EL (cell line): ENCODE measurements around the gene TMPRSS11D.
A peak's percentile ranks its signal among the peaks of the same experiment; 100 is the strongest.

Source experiments
- DNase-seq: peaks from one replicate; pipeline ENCODE4 v3.0.0-alpha.2; 2016

Gene TMPRSS11D

DNA sequence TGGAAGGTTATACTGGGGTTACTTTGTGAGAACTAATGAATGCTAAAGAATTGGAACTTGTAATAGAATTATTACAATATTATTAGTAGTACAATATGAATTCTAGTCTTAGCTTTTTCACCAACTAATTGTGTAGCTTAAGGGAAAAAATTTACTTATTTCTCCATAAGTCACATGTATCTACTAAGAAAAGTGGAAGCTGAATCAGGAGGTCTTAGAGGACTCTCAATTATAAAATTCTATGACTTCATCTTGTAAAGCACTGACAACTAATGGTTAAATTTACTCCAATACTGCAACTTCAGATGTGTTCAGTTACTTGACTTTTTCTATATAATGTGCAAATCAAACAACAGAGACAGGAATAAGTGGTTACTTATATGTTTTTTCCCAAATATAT is 899 bp upstream of the TMPRSS11D start:
- DNase-seq = no peak

DNA sequence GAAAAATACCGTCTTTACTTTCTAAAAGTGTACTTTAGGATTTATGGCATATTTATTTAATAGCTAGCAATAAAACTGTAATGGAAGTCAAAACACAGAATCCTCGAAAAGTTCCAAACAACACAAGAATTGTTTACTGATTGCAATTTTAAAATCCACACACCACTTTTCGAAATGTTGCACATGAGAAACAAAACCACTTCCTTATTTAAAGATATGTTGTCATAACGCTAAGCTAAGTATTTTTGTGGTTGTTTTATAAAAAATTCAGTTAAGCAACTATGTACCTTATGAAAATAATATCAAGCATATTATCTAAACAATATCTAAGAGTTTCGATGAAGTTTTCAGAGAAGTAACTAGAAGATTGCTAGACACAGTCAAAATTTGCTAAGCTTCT is 344 bp downstream of the TMPRSS11D start:
- no peak for DNase-seq

DNA sequence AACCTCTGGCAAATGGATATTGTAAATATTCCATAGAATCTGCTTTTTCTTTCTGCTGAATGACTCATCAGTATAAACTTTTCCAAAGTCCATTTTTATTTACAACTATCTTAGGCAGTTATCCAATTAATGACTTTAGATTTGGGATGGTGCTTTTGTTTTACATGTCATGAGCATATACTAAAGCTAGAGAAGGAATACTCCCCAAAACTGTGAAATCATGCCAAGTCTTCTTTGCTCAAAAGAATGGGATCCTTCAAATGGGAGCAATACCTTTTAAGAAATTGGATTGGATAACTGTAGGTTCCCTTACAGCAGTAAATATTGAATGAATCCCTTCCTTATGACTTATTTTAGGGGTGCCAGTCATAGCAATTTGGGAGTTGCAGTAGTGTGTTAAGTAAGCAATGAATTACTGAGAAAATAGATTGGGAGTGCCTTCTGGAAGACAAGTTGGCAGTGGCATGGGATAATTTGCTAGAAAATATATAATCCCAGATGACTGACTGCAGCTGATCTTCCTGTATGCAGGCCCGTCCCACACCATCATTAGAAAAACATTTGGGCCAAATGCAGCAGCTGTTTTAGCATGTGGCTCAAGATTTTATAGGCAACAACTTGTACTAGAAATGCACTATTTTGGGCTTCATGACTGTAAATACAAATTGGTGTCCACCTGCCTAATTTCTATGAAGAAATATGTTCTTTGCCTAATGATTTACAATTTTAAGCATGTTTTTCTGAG is 2.8 kb downstream of the TMPRSS11D start:
- no peak for DNase-seq

DNA sequence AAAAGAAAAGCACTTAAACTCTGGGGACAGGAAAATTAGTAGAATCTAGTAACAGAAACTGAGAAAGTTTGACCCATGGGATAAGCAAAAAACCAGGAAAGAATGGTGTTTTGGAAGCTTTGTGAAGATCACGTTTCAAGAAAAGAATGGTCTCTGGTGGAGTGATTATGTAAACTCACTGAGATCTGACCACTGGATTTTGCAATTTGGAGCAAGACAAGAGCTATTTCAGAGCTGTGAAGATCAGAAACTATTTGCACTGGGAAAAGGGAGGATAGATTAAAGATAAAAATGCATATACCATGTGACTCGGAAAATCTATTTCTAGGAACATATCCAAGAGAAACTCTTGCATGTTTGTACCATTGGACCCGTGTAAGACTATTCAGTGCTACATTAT is 4.3 kb downstream of the TMPRSS11D start:
- no peak for DNase-seq

DNA sequence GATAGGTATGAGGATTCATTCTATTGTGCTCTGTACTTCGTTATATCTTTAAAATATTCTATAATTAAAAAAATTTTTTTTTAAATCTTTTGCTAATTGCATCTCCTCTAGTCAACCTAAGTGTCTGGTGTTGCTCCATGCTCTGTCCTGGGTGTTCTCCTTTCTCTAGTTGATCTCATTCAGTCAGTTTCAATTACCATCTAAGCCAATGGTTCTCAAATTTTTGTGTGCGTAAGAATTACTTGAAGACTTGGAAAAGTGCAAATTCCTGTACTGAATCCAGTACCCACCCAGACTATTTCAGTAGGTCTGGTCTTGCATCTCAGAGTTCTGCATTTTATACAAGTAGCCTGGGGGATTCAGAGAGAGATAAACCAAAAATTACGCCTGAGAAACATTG is 6.7 kb downstream of the TMPRSS11D start:
- DNase-seq = no peak

DNA sequence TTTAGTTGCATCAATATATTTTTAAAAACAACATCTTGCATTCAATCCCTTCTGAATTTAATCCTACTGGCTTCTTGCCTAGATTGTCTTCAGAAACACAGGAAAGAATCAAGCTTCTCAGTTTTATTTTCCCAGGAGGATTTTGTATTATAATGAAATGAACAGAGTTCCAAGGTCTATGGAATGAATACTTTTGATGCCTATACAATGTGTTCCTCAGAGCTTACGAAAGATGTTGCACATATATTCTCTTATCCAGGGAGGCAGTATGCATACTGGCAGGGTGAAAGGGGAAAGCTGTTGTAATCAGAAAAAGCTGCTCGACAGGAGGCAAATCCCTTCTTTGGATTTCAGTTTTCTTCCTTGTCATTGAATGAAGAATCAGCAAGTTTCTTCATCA is 8.8 kb downstream of the TMPRSS11D start:
- DNase-seq = no peak

DNA sequence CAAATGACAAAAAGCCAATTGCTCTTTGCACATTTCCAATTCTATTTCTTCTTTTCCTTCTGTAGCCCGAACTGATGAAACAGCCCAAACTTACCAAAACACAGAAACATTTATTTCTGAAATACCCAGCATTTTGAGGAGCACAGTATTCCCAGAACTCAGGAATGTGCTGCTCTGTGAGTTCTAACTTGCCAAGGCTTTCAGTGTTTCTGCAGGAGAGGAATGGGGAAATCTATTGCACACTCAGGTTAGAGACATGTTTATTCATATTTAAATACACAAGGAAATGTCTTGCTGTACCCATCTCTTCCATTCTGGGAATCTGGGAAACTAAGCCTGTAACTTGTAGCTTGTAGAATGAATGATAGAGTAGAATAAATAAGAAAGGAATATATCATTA is 10.7 kb downstream of the TMPRSS11D start:
- no peak for DNase-seq

DNA sequence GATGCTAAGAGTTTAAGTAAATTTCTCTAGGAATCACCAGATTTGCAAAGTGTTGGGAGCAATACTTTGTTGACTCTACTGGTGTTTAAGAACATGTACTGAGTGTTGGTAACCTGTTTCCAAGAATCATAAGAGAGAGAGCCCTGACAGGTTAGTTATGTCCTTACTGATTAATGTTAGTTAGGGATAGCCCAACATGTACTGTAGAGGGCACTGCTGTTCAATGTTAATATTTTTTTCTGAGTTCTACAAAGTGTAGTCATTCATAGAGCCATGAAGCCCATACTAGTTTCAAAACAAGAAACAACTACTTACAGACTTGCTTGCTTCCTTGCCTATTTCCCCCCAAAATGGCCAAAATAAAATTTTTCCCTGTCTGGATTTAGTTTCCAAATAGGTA is 11.9 kb downstream of the TMPRSS11D start:
- peak; percentile 45 for DNase-seq

DNA sequence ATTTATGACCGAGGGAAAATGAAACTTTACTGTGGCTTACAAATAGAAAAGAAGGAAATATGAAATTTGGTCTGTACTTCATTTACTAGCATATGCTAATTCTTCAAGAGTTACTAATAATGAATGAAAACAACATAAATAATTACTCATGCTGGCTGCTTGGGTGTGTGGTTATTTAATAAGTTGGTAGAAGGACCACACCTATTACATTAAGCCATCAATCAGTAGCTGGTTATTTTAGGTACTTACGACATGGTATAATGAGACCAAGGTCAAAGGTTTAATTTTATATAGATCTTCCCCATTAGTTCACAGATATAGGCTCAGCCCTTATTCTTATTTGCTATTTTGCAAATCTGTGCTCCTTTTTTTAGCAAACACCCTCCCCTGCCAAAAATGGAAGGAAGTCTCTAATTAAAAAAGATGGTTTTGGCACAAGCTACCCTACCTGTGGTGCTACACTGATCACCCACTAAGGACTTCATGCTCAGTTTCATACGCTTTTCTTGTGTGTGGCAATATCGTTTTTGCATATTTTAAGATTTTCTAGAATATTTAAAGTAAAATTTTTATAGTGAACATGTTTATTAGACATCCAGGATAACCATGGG is 14.1 kb downstream of the TMPRSS11D start:
- DNase-seq = no peak

DNA sequence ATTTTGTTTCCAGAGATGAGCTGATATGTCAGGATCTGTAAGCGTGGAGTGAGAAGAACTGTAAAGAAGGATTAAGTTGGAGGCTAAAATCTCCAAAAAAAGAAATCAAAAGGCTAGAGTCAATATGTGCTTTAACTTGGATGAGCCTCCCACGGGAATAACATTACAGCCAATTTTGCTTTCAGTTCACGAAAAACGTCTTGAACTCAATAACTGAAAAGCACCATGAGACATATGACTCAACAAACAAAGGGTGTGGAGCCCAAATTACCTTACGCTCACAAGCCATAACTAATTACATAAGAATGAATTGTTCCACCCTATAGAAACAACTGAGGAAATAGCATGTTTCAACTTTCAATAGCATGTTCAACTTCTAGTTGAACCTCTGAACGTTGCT is 22.3 kb downstream of the TMPRSS11D start:
- DNase-seq = no peak

DNA sequence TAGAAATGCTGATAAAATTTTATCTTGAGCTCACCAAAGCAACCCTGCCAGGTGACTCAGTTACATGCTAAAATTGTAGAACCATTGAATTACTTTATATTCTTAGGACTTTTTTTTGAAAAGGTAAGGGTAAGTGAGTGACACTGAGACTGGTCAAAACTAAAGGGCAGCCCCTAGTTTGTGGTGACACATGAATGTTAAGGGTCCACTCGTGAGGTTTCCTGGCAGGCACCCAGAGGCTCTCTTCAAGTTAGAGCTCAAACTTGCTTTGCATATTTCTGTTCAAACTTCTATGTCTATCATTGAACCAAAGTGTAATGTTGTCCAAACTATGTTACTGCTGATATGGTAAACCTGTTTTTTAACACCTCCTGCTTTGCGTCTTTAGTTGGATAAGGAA is 30.5 kb downstream of the TMPRSS11D start:
- no peak for DNase-seq

DNA sequence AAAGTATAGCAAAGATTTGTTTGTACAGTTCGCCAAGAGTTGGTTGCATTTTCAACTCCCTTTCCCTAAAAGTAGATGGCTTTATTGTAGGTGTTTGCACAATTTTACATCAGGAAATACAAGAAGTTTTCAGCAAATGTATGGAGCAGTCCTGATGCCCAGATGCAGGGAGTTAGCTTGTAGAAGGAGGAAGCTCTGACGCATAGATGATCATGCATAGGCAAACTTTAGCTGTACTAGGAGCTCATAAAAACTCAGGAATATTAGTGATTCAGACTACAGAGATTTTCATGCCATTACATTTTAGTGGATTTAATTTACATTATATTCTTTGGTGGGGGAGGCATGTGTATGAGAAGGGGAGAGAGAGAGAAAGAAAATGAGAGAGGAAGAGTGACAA is 62.9 kb downstream of the TMPRSS11D start:
- no peak for DNase-seq

DNA sequence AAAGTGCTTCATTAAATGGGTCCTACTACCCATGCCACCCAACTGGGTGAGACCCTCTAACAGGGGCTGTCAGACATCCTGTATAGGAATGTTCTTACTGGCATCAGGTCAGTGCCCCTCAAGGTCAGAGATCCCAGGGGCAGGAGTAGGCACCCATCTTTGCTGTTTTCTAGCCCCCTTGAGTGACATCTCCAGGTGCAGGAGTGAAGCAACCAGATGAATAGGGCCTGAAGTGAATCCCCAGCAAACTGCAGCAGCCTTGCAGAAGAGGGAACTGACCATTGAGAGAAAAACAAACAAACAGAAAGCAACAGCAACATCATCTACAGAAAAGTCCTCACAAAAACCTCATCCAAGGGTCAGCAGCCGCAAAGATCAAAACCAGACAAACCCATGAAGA is 73.8 kb downstream of the TMPRSS11D start:
- no peak for DNase-seq

DNA sequence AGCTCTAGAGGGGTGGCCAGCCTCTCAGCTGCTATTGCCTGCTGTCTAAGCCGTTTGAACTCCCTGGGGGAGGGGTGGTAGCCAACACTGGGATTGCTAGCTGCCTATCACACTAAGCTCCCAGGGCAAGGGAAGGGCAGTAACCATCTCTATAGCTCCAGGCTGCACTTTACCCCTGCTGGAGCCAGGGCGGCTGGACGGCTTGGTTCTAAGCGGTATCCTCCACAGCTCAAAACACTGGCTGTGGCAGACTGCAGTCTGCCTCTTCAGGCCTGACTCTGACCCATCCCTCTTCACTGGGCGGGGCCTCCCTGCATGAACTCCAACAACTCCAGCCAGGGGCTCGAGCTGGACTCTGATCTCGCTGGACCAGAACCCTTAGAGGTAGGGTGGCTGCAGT is 74.3 kb downstream of the TMPRSS11D start:
- DNase-seq = no peak

DNA sequence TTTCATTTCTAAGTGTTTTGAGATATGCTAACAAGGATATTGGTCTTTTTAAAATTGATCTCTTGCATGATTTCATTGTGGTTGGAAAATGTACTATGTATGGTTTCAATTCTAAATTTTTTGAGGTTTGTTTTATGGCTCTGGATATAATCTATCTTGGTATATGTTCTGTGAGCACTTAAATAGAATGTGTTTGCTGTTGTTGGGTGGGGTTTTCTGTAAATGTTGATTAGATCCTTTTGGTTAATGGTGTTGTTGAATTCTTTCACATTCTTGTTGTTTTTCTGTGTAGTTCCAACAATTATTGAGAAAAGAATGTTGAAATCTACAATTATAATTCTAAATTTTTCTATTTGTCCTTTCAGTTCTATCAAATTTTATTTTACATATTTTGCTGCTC is 87.0 kb downstream of the TMPRSS11D start:
- DNase-seq = no peak

DNA sequence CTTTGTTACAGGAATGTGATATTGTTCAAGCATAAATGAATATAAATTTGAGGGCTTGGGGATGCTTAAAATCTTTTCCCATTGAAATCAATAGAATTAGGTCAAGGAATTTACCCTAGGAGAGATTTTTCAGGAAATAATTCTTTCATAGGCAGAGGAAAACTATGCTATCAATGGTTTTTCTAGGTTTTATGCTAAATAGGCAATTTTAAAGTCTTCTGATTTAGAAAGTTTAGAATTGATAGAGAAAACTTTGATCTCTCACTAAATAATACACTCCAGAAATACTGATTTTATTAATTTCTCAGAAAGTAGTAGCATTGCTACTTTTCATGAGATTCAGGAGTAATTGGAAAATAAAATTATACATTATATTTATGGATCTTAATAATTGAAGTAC is 93.1 kb downstream of the TMPRSS11D start:
- no peak for DNase-seq

DNA sequence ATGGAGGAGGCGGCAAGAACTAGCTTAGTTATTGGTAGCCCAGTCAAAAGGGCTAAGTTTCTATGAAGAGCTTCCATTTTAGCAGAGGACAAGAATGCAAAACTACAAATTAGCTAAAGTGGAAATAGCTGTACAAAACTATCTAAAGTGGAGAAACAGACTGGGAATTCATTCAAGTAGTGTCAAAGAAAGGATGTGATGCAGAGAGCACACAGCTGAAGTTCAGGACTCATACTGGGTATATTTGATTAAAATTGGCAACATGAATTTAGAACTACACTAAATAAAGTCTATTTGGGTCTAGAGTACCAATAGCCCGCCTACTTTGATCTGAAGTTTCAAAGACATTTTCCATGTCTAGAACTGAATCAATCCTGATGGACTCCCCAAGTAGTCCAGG is 96.5 kb downstream of the TMPRSS11D start:
- DNase-seq = no peak

DNA sequence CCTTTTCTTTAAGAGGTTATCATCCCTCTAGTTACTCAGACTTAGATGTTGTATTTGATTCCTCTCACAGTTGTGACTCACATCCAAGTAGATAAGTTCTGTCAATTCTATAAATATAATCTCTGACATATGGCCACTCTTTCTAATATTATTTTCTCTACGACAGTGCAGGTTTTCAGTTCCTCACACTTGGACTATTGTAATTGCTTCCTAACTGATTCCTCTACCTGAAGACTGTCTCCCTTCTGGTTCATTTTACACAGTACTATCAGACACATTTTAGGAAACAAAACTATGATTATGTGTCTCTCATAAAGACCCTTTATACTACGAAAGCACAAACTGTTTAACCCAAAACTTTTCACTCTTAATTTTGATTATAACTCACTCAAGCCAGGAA is 98.3 kb downstream of the TMPRSS11D start:
- no peak for DNase-seq

DNA sequence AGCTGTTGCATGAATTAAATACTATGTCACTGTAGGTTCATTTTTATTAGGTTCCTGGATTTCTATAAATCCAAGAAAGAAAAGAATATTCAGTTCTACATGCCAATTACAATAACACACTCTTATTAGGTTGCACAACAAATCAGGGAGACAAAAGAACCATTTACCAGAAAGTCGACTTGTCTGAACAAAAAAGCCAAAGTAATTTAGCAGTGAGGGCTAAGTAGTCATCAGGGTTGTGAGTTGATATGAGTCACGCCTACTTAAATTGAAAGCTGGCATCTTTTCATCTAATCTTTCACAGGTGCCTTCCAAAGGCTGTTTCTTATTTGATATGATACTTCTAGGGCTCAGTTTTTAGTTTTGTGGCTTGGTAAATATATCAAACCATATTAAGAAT is 104.2 kb downstream of the TMPRSS11D start:
- DNase-seq = no peak

DNA sequence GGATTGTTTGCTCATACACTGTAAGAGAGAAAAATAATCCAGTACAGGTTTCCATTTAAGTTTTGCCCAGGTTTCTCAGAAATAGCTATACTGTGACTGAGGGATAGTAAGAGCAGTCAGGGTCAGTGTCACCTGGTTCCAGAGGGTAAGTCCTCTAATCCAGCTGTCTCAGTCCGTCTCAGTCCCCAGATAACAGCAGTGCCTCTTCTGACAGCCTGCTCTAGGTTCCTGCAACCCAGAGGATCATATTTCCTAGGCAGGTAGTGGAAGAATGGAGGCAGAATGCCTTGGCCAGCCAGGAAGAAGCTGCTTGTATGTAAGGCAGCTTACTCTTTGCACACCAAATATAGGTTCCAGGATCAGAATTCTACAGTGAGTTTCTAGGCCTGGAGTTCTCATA is 107.1 kb downstream of the TMPRSS11D start:
- no peak for DNase-seq
